ENCODE data around the gene SLC16A7.
"Not testable (repeated sequence)": the region's sequence is repeated elsewhere in the genome, so short reads cannot be mapped to it uniquely, and the experiment has no call there.

SLC16A7 gene, protein sequence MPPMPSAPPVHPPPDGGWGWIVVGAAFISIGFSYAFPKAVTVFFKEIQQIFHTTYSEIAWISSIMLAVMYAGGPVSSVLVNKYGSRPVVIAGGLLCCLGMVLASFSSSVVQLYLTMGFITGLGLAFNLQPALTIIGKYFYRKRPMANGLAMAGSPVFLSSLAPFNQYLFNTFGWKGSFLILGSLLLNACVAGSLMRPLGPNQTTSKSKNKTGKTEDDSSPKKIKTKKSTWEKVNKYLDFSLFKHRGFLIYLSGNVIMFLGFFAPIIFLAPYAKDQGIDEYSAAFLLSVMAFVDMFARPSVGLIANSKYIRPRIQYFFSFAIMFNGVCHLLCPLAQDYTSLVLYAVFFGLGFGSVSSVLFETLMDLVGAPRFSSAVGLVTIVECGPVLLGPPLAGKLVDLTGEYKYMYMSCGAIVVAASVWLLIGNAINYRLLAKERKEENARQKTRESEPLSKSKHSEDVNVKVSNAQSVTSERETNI

DNA sequence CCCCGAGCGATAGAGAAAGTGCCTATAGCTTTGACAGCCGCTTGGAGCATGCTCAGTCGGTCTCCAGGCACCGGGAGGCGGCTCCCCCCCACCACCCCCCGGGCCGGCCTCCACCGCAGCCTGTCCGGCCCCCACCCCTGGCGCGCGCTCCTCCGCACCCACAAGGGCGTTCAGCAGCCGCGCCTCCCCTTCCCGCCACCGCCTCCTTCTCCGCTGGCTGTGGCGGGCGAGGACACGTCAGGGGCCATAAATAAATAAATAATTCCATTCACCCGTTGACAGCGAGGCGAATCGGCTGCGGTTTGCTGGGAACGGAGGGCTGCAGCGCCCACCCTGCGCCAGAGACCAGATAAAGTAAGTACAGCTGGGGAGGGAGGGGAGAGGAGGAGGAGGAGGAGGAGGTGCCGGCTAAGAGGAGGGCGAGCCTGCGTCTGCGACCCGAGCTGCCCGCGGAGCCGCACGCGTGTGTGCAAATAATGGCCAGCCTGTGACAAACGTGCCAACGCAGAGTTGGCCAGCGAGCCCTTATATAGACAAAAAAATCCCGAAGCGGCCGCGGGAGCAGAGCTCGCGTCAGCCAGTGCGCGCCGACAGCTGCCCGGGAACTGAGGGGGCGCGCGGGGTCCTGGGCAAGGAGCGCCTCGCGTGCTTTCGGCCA lies at the start of gene SLC16A7:
TSS of gene SLC16A7 (plus strand) at position 147 of the 658 bp plus-strand sequence. CDS start 108,773 bp downstream, outside the sequence.
- peak; percentile 79 to 85 for DNase-seq (ENCODE audit: low read depth in 2 of 2)

DNA sequence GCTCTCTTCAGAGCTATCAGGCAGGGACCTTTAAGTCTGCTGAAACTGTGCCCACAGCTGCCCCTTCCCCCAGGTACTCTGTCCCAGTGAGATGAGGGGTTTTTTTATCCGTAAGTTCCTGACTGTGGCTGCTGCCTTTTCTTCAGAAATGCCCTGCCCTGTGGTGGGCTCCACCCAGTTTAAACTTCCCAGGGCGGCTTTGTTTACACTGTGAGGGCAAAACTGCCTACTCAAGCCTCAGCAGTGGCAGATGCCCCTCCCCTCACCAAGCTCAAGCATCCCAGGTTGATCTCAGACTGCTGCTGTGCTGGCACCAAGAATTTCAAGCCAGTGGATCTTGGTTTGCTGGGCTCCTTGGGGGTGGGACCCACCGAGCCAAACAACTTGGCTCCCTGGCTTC lies 46.9 kb upstream of the SLC16A7 start:
- no peak for DNase-seq (ENCODE audit: low read depth in 2 of 2)

DNA sequence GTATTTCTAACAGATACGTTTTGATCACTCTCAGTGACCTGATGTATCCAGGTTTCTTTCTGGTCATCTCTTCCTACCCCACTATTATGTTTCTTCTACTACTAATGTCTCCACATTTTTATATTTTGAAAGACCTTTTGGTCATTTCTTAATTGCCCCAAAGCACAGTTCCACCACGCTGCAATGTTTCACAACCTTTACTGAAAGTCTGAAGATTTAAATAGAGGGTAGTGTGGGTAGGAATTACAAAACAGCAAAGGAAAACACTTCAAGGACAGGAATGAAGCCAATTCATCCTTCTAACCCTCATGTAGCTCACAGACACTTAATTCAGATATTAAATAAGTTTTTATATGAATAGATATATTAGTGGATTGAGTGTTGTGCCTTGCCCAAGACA lies 36.1 kb upstream of the SLC16A7 start:
- no peak for DNase-seq (ENCODE audit: low read depth in 2 of 2)

DNA sequence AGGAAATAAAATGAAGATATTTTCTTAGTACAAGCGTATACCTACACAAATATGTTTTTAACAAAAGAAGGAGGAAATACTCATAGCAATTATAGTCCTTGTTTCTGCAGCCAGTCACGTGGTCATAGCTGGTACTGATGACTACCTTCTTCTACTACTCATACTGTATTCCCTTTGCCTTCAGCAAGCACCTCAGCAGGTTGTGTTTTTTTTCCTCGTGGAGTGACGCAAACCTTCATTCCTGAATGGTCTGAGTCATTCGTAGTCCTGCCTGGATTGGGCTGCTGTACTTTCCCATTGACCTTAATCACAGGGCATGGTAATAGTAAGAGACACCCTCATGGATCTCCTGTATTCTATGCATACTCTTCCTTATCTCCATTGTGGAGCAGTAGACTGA lies 25.7 kb upstream of the SLC16A7 start:
- no peak for DNase-seq (ENCODE audit: low read depth in 2 of 2)

DNA sequence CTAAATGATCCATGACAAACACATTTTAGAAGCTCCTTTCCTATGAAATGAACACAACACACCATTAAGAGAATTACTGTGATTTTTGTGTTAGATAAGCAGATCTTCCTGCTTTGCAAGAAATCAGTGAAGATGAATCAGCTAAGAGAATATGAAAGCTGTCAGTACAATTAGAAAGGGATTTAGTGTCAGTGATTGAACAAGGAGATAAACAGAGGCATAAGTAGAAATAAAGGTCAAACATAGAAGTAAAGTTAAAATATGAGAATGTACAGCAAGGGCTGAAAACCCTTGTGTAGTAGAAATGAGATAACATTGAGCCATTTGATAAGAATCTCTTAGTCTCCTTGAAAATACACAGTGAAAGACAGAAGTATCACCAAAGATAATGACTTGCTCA lies 21.4 kb upstream of the SLC16A7 start:
- DNase-seq (ENCODE audit: low read depth in 2 of 2) = no peak

DNA sequence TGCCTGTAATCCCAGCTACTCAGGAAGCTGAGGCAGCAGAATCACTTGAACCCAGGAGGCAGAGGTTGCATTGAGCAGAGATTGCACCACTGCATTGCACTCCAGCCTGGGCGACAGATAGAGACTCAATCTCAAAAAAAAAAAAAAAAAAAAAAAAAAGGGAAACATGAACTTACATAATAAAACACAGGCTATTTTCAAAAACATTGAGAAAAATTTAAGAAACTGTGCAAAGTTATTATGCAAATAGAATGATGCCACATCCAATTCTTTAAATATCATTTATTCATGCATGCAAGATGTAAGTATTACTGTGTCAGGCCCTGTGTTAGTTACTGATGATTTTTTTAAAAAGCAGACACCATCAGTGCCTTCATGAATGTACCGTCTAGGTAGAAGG lies 20.0 kb upstream of the SLC16A7 start:
- DNase-seq (ENCODE audit: low read depth in 2 of 2) = no peak

DNA sequence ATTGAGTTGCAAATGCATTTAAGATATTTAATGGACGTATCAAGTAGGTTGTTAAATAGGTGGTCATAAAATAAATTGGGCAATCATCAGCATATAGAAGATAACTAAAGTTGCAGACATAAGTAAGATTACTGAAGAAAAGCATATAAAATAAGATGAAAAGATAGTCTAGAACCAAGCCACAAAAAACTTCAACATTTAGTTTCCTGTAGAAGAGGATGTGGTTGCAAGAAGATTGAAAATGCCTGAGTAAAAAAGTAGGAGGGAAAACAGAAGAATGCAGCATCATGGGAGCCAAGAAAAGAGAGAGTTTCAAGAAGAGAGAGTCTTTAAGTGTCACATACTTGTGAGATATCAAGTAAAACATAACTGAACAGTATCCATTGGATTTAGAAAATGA lies 17.6 kb upstream of the SLC16A7 start:
- no peak for DNase-seq (ENCODE audit: low read depth in 2 of 2)

DNA sequence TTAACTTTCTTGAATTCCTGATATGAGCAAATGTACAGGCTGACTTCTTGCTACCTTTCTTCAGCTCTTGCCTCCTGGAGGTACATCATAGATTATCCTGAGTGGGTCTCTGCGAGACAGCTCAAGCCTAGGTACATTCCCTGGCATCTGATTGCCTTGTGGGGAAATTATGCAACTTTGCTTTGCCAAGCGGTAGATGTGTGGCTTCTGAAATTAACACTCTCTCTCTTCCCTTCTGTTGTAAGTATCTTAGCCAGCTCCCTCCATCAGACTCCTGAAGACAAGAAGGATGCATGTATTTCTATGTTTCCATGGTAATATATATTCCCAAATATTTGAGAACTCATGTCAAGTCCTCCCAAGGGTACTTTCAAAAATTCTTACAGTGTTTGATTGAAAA lies 16.2 kb upstream of the SLC16A7 start:
- no peak for DNase-seq (ENCODE audit: low read depth in 2 of 2)

DNA sequence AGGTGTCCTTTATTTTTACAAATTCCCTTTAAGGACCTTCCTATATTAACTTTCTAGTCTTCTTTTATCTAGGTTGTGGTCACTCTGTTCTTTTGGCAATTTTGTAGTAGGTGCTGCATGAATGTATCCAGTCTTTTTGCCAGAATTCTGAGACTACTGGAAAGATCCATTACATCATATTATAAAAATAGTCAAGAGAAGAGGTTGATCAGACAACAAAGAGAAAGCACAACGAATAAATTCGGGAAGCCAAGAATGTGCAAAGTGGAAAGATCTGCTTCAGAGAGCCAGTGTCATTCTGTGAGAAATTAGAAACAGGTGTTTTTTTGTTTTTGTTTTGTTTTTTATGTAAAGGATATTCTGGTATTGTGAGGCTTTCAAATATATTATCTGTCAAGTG lies 15.8 kb upstream of the SLC16A7 start:
- DNase-seq (ENCODE audit: low read depth in 2 of 2) = no peak

DNA sequence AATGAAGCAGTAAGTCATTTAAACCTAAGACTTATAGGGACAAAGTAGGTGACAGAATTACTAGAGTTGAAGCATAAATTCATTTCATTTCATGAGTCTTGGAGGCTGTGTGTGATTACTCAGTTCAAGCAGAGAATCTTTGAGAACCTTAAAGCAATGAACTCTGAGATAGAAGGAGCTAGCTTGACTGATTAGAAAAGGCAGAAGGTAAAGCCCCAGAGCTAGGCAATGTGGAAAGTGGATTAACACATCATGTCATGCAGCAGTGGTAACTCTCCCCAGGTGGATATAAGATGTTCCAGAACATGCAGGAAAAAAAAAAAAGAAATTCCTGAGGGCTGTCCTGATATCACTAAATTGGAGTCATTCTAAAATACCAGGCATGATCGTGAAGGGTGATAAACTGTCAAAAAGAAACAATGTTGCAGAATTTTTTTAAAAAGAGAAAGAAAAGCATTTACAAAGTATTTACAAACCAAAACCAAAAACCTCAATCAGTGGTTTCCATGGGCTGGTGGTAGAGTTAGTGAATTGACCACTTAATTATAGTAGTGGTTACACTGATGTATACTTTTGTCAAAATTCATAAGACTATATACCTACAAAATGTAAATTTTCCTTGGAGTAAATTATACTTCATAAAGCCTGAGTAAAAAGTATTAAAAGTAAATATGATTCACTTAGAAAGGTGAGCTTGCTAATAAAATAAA lies 12.7 kb upstream of the SLC16A7 start:
- no peak for DNase-seq (ENCODE audit: low read depth in 2 of 2)

DNA sequence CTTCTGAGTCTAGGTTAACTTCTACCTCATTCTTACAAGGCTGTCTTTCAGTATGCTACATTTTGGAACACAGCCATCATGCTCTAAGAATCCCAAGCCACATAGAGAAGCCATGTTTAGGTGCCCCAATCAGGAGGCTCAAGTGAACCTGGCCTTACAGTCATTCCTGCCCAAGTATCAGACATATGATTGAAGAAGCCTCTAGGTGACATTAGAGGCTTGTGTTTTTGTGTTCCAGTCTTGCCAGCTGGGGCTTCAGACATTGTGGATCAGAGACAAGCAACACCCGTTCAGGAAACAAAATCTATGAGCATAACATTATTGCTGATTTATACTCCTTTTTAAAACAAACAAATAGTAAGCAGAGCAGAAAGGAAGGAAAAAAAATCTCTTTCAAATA lies 8.1 kb upstream of the SLC16A7 start:
- DNase-seq (ENCODE audit: low read depth in 2 of 2) = no peak

DNA sequence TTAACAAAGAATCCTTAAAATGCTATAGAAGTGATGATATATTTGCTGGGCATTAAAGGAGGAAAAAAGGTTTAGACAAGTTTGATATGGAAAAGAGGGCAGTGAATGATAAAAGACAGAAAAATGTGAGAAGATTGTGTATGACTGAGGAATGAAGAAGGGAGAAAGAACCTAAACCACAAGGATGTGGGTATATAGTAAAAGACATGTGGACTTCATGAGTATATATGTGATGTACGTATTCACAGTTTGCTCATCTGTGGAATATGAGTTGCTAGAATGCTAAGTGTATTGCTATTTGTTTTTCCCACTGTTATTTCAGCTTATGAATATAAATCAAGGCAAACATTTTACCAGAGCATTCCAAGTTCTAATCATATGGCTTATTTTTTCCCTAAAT lies 2.1 kb upstream of the SLC16A7 start:
- no peak for DNase-seq (ENCODE audit: low read depth in 2 of 2)

DNA sequence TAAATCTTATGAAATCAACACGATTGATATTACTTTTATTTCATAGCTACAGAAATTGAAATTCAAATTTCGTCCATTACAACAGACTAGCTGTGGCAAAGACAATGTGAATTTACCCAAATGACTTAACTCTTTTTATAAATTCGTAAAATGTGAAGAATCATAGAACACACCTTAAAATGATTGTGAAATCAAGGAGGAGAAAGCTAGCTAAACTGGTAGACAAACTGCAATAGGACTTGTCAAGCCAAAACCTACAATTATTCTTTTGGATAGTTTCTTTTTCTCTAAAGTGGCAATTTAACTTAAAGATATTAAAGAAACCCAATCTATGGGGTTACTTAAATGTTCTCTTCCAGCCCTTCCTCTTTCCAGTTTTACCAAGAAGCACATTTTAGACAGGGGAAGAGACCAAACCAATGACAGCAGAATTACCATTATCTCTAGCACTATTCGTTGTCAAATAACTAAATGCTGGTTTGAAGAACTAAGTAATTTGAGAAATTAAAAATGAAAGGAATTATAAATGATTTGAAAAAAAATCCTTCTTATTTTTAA lies 807 bp upstream of the SLC16A7 start:
- DNase-seq (ENCODE audit: low read depth in 2 of 2) = no peak

DNA sequence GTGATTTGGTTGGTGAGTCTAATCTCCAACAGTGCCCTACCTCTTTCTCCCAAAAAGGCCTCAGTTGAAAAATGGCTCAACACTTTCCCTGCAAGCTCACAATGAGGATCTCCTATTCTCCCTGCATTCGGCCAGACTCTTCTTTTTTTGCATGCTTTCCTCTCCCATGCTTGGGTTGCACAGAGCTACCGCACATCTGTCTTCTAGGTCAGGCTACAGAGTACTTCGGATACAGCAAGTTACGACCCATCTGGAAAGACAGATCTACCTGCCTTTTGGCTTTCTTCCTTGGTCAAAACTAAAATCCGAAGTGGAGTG lies 305 bp upstream of the SLC16A7 start:
- no peak for DNase-seq (ENCODE audit: low read depth in 2 of 2)

DNA sequence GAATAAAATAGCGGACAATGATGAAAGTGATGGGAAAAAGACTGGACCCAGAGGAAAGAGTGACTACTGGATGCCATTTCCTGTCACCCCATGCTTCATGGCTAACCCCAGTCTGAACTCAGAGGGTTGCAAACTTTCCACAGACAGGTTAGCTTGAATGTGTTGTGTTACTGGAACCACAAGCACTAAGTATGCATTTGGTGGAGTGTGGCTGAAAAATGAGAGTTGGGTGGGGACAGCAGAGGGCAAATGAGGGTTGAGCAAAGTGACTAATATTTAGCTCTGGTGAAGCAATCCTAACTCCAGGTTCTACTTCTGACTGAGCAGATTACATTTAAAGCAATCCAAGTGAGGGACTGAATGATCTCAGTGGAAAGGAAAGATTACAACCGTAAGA lies 1.6 kb downstream of the SLC16A7 start:
- DNase-seq (ENCODE audit: low read depth in 2 of 2) = peak; percentile 18 to 40

DNA sequence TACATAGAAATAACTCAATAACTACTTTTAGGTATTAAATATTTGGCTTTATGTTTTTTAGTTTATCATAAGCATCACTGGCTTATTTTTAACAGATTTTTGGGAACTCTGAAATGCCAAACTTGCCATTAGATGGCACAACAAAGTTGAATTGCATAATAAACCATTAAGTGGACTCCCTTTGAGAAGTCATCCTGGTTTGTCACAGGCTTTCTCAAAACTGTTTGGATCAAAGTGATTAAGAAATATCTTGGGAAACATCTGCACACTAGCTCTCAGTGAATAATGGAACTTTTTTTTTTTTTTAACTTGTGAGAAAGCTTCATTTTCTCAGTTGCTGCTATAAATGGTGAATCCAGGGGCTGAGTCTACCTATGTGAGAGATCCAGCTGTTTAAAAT lies 4.3 kb downstream of the SLC16A7 start:
- DNase-seq (ENCODE audit: low read depth in 2 of 2) = no peak

DNA sequence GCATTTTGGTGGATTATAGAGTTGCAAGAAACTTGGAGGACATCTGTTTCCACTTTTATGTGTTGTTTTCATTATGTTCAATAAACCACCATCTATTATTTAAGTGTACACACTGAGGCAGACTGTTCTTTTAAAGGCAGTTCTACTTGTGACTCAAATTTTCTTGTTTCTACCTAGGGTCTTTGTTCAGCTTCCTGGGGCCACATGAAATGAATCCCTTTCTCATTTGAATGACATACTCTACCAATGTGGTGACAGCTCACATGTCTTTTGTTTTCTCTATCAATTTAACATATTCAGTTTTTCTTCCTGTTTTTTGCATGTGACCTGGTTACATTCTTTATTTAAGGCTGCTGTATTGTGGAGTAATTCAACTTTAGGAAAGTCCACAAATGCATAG lies 7.9 kb downstream of the SLC16A7 start:
- no peak for DNase-seq (ENCODE audit: low read depth in 2 of 2)

DNA sequence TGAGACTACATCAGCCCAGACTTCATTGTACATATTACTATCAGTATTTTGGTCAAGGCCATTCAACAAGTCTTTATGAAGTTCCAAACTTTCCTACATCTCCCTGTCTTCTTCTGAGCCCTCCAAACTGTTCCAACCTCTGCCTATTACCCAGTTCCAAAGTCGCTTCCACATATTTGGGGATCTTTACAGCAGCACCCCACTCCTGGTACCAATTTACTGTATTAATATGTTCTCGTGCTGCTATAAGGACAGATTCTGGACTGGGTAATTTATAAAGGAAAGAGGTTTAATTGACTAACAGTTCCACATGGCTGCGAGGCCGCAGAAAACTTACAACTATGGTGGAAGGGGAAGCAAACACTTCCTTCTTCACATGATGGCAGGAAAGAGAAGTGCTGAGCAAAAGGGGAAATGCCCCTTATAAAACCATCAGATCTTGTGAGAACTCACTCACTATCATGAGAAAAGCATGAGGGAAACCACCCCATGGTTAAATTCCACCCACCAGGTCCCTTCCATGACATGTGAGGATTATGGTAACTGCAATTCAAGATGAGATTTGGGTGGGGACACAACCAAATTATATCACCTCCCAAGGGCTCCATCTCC lies 17.1 kb downstream of the SLC16A7 start:
- not testable (repeated sequence) for DNase-seq (ENCODE audit: low read depth in 2 of 2)

DNA sequence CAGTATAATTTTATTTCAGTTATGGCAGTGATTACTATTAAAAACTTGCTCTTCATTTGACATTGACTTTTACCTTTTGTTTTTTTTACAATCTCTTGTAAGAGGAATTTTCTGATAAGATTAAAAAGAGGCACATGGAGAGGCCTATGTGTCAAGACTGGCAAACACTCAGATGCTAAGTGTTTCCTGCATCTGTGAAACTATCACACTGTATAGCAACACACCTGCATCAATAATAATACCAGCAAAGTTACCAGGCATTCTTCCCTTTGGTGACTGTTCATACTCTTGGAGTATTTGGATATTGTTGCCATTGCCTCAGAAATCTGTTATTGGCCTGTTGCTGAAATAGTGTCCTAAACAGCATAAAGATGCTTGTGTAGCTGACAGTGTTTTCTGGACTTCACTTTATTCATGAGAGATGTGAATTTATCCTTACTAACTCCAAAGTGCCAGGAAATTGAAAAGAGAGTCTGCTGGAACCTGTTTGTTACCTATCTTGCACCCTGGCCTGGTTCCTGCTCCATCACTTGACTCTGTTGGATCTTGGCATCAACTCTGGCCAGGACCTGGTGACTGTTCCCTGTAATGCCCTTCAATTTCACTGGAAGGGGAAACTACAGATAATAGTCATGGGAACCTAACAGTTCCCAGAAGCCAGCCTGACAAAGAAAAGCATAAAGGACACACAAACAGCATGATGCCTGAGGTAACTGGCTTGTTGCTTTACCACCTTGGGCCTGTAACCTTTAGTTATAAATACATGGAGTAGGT lies 19.8 kb downstream of the SLC16A7 start:
- no peak for DNase-seq (ENCODE audit: low read depth in 2 of 2)

DNA sequence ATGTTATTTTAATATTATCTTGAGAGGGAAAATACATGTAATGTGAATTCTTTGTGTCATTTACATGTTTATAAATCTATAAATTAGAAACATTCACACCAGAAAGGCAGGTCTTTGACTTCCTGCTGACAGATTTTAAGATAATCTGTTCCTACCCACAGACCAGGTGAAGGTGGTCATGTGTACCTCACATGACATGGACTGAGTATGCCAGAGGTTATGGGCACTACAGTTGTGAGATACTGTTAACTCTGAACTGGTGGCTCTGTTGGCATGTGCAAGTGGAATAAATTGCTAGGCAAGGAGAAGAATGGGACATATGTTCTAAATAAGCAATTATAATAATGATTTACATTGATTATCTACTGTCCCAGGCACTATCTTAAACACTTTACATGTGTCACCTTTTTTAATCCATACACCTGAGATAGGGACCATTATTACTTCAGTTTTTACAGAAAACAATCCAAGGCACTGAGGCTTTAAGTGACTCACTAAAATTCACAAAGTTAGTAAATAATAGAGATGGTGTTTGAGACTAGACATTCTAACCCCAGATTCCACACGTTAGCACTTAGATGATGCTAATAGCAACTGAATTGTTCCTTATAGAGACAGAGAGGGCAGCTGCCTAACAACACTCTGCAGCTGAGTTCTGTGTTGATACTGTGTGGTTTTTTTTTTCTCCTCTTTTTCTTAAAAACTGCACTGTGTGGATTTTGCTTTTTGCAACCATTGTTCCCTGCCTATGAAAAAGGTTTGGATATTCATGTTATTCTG lies 23.8 kb downstream of the SLC16A7 start:
- no peak for DNase-seq (ENCODE audit: low read depth in 2 of 2)

DNA sequence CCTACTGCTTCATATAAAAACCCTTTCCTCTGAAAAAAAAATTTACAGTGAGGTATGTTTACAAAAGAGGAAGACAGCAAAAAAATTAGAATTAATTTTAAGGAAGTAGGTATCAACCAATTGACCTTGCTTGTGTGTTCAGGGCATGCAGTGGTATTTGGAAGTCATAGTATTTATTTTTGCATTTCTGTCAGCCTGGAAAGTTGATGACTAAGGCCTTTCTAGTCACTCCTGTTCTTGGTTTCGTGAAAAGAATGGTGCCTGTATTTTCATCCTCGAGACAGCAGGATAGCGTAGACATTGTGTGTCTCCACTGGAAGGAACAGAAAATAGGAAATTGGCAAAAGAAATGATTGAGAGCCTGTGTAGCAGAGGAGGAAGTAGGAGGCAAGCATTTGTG lies 24.5 kb downstream of the SLC16A7 start:
- no peak for DNase-seq (ENCODE audit: low read depth in 2 of 2)
